Measurements from ENCODE around the gene SLC1A4. TPM values are rescaled to one million over a fixed set of nuclear protein-coding genes. Genes with fewer than 3 reads are reported as not detected.

The SLC1A4 gene
- total RNA-seq = 5.1 and 16.2 TPM in 2 replicates

DNA sequence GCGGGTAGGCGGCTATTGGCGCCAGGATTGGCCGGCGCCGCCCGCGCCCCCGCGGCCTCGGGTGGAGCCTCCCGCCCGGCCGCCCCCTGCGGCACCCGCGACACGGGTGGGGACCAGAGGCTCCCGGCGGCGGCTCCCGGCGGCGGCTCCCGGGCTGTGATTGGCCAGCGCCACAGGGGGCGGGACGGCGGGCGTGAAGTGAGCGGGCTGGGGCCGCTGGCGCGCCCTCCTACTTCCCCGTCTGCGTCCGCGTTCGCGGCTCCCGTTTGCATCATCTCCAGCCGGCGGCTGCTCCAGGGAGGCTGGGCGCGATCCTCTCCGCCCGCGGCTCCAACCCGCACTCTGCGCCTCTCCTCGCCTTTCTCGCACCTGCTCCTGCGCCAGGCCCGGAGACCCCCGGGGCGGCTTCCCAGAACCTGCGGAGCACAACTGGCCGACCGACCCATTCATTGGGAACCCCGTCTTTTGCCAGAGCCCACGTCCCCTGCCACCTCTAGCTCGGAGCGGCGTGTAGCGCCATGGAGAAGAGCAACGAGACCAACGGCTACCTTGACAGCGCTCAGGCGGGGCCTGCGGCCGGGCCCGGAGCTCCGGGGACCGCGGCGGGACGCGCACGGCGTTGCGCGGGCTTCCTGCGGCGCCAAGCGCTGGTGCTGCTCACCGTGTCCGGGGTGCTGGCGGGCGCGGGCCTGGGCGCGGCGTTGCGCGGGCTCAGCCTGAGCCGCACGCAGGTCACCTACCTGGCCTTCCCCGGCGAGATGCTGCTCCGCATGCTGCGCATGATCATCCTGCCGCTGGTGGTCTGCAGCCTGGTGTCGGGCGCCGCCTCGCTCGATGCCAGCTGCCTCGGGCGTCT, at the start of gene SLC1A4:
TSS of gene SLC1A4 (plus strand) at position 274 of the 856 bp plus-strand sequence. CDS start at position 519, 245 bp downstream.

DNA sequence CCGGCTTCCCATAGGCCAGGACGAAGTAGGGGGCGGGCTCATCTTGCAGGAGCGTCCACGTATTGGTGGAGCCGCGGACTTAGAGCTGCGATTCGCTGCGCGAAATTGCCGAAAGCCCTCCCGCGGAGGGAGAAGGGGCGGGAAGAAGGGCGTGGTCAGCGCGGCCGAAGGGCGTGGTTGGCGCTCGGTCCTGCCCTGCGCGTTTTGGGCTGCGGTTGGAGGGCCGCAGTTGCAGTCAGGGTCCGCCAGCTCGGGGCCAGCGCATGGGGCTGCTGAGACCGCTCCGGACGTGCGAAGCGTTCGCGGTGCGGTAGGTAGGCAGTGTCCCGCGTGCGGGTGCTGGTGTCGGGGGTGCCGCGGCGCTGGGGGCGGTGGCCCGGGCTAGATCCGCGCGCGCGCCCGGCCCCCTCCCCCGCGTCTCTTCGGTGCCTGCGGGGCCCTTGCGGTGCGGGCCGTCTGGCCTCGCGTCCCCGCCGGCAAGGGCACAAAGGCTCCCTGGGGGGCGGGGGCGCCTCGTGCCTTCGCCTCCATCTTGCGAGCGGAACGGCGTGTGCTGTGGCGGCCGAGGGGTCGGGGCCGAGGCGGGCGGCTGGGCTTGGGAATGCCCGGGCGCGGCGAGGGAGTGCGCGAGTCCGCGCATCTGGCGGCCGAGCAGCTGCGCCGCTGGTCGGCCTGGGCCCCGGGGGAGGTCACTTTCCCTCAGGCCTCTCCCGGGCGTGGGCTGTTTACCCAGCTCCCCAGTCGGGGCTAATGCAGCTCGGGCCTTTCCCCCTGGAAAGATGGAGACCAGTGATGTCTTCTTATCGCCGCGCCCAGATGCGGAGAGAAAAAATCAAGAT, 67.2 kb downstream of the SLC1A4 start, which contains the start of gene CEP68:
TSS of gene CEP68 (plus strand) at position 202 of the 839 bp plus-strand sequence. CDS start 13,029 bp downstream, outside the sequence.

Small RNA genes lying within 50 kb of the gene (small RNA-seq; reads per million reads assigned to genes)
- gene RNU6-548P = not detected

Other genes with a start within 250 kb of the SLC1A4 start
- 18.5 and 29.7 TPM in 2 replicates for gene CEP68, start 67.0 kb downstream of the SLC1A4 start, total RNA-seq
- 128 and 153 TPM in 2 replicates for gene RAB1A, start 140.7 kb downstream of the SLC1A4 start, total RNA-seq
- gene ACTR2, start 238.4 kb downstream of the SLC1A4 start, total RNA-seq = 256 TPM in 2 replicates